Lower leg skin (tissue), 4 donors: ENCODE data around the gene HBE1. TPM values are rescaled to one million over a fixed set of nuclear protein-coding genes. Genes with fewer than 3 reads are reported as not detected.

Experiments used
- DNase-seq, 2 donors: peaks; one replicate each; pipeline ENCODE4 v3.0.0-alpha.2; 2019; ENCODE audit warnings: low spot score in 2 of 2
- H3K4me3 ChIP-seq: fragments of 200-600 bp; sonication (generic); 2 replicates; pipeline ENCODE4 v1.5.1; 2017; ENCODE audit warnings: mild to moderate bottlenecking, low read depth; ENCODE audit not compliant: poor library complexity, severe bottlenecking
- CTCF ChIP-seq, 3 donors: fragments of 450-650 bp; IDR thresholded peaks; one replicate each; pipeline ENCODE4 v1.5.1; 2016; ENCODE audit warnings: antibody characterized with exemption in 3 of 3, mild to moderate bottlenecking in 3 of 3, moderate library complexity in 2 of 3
- POLR2A ChIP-seq, 2 donors: fragments of 450-650 bp; IDR thresholded peaks; one replicate each; pipeline ENCODE4 v1.6.1; 2016 to 2017; ENCODE audit warnings: antibody characterized with exemption in 2 of 2, mild to moderate bottlenecking in 1 of 2, moderate library complexity in 1 of 2
- WGBS, 2 donors: methylation state at CpG; one replicate each; pipeline ENCODE4 v1.1.5; 2018; 5-methylcytosine and 5-hydroxymethylcytosine counted together
- intact Hi-C: fragments of 100-400 bp; cut with DNase I; formaldehyde crosslinking; loops from one replicate; pipeline ENCODE4 v1.15.0; 2023; ENCODE audit warnings: low total_unique reads
- total RNA-seq, 4 donors: library from RNA; depleted of rRNA; stranded (reverse); fragments of >200 nt; gene quantifications; one replicate each; pipeline ENCODE4 v1.1.0, GENCODE V29; 2016

Gene HBE1
- total RNA-seq, 4 donors from 2014 or later, result not detected

GRCh38 chr11:5237420-5237819, 32.3 kb downstream of the HBE1 start:
- 40 to 92% methylated on average over 2 of the region's 2 CpGs for WGBS, 2 donors
- intact Hi-C loops, result no loop called here
- TF ChIP-seq POLR2A (IDR thresholded peaks at IDR 0.05) (no peak), CTCF (IDR thresholded peaks at IDR 0.05) (no peak)
- no peak overlapping the region for H3K4me3 ChIP-seq
- no peak for DNase-seq

GRCh38 chr11:5235364-5236095, 34.2 kb downstream of the HBE1 start:
- WGBS, 2 donors, result 90% methylated on average over 5 of the region's 5 CpGs
- intact Hi-C loops, result no loop called here
- no peak for TF ChIP-seq CTCF (IDR thresholded peaks at IDR 0.05)

GRCh38 chr11:5234381-5234834, 35.3 kb downstream of the HBE1 start, which contains the start of gene HBD:
TSS of gene HBD (minus strand) at chr11:5234483. CDS start at chr11:5234433, 50 bp downstream.
- intact Hi-C loops, result no loop called here
- no peak for TF ChIP-seq CTCF (IDR thresholded peaks at IDR 0.05)
- TF ChIP-seq POLR2A (IDR thresholded peaks at IDR 0.05), result no peak
- DNase-seq, result no peak
- no peak within 1 kb of the TSS for H3K4me3 ChIP-seq
- WGBS, 2 donors, result 43 to 63% methylated on average over 2 of the region's 2 CpGs

More at GRCh38 chr11:5235364-5236095, 34.2 kb downstream of the HBE1 start:
- H3K4me3 ChIP-seq, result no peak overlapping the region
- DNase-seq, result no peak

- intact Hi-C loops, result no loop called here
- no peak for DNase-seq
- H3K4me3 ChIP-seq, result no peak overlapping the region
- 82 to 86% methylated on average over 1 of the region's 1 CpG for WGBS, 2 donors
- TF ChIP-seq POLR2A (IDR thresholded peaks at IDR 0.05), result no peak
- no peak for TF ChIP-seq CTCF (IDR thresholded peaks at IDR 0.05)
Measured at GRCh38 chr11:5233307-5233706, 36.4 kb downstream of the HBE1 start.

GRCh38 chr11:5232821-5233220, 36.9 kb downstream of the HBE1 start:
- WGBS, 2 donors, result 96% methylated on average over 2 of the region's 2 CpGs
- no peak for TF ChIP-seq CTCF (IDR thresholded peaks at IDR 0.05)
- TF ChIP-seq POLR2A (IDR thresholded peaks at IDR 0.05), result no peak
- intact Hi-C loops, result no loop called here

GRCh38 chr11:5232176-5232575, 37.6 kb downstream of the HBE1 start:
- intact Hi-C loops, result no loop called here
- 55 to 57% methylated on average over 3 of the region's 3 CpGs for WGBS, 2 donors
- no peak for DNase-seq
- H3K4me3 ChIP-seq, result no peak overlapping the region
- TF ChIP-seq CTCF (IDR thresholded peaks at IDR 0.05) (no peak), POLR2A (IDR thresholded peaks at IDR 0.05) (no peak)

More at GRCh38 chr11:5232821-5233220, 36.9 kb downstream of the HBE1 start:
- DNase-seq, result no peak
- H3K4me3 ChIP-seq, result no peak overlapping the region
